CD4-positive, alpha-beta T cell treated with Interleukin-21 for 1 hour (primary cell): ENCODE measurements around the gene SLC5A10.

ENCODE experiments used
- DNase-seq: peaks from one replicate; pipeline ENCODE4 v3.0.0-alpha.2; 2020

The SLC5A10 gene

DNA sequence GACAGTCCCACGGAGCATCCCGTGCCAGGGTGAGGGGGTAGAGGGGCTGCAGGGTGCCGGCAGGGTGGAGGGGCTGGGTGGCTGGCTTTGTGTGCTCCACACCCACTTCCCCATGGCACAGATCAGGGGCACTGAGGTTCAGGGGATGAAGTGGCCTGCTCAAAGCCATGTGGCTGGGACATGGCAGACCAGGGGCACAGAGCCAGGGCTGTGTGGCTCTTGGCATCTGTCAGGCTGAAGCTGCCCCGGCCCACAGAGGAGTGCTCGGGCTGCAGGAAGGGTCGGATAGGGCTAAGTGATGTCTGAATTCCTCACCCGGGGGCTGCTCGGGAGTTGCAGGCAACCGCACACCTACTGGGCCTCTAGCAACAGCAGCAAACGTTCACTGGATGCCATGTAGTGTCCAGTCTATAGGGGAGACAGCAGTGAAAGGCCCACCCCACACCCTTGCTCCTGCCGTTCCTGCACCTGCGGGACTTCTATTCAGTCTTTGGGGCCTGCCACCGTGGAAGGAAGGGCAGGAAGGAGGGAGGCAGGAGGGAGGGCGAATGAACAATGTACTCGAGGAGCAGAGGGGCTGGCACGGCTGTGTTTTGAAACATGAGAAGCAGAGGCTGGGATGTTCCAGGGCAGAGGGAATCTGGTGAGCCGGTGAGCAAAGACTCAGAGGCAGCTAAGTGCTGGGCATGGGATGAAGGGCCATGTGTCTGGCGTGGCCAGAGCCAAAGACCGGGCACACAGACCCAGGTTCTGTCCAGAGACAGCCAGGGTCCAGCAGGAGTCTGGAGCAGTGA, 15.1 kb downstream of the SLC5A10 start:
- no peak for DNase-seq

GRCh38 chr17:18967916-18968315, 16.0 kb downstream of the SLC5A10 start:
- DNase-seq = no peak

GRCh38 chr17:18968345-18968744, 16.4 kb downstream of the SLC5A10 start:
- DNase-seq = no peak

DNA sequence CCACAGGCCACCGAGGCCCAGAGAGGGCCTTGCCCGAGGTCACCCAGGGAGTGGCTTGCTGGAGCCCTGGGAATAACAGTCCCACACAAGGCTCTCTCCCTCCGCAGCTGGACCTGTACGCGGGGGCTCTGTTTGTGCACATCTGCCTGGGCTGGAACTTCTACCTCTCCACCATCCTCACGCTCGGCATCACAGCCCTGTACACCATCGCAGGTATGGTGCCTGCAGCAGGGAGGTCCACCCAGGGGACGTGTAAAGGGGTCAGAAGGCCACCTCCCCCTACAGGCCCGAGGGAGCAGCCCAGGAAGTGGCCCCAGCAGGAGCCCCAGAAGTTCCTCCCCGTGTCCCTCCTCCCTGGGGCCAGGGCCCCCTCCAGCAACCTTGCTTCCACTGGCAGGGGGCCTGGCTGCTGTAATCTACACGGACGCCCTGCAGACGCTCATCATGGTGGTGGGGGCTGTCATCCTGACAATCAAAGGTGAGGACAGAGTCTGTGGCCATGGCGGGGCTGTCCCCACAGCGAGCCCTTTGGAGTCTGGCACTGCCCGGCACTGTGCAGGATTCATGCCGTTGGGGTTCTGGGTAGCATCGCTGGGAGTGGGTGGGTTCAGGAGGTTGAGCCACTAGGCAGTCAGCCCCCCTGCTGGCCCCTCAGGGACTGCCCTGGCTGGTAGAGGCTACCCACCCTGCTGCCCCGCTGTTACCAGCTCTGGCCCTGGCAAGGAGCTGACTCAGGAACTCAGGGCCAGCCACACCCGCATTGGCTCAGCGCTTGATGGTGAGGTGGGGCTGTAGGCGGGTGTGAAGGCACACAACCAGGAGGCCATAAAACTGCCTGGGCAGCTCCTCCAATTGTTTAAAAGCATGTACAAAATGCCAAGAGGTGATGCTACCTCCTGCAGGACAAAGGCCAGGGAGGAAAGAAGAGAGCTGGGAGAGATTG, 17.3 kb downstream of the SLC5A10 start:
- no peak for DNase-seq

- DNase-seq = no peak
These were observed 18.9 kb downstream of the SLC5A10 start for GRCh38 chr17:18970582-18971480.

DNA sequence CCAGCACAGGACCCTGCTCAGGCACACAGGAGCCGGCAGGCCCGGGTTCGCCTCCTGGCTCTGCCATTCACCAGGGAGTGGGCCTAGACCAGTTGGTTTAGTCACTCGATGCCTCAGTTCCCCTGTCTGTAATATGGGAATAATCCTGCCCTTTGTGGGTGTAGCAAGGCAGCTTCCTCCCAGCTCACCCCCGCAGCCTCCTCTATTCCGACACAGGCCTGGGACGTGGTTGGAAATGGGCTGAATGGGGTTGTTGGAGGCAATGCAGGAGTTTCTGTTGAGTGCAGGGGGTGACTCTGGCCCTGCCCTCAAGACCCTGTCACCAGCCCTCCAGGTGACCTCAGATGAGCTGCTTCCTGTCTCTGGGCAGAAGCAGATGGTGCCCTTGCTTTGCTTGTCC, 19.8 kb downstream of the SLC5A10 start:
- no peak for DNase-seq

DNA sequence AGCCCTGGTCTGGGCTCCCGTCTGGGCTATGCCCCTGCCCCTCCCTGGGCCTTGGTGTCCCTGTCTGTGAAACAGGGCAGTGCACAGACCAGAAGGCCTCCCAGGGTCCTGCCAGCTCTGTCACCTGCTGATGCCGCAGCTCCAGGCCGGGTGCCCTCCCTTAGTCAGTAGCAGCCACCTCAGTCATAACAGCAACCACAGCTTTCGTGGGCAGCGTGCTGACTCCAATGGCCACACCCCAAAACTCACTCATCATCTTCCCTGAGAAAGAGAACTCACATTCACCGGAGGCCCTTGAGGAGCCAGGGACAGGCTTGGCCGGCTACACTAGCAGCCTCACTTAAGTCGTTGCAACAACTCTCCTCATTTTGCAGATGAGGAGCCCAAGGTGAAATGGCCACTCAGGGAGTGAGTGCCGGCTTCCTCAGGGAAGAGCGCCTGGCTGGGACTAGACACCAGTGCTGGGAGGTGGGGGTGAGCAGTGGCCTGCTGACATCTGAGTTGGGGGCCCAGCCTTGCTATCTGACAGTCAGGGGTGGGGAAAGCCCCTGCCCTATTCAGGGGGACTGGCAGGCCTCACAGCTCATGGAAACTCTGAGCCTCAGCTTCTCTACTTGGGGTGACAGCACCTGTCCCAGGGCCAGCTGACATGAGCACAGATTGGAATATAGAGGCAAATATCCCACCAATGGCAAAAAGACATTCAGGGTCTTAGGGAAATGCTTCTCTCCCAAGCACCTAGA, 22.6 kb downstream of the SLC5A10 start:
- no peak for DNase-seq

GRCh38 chr17:18975597-18975996, 23.6 kb downstream of the SLC5A10 start:
- no peak for DNase-seq

DNA sequence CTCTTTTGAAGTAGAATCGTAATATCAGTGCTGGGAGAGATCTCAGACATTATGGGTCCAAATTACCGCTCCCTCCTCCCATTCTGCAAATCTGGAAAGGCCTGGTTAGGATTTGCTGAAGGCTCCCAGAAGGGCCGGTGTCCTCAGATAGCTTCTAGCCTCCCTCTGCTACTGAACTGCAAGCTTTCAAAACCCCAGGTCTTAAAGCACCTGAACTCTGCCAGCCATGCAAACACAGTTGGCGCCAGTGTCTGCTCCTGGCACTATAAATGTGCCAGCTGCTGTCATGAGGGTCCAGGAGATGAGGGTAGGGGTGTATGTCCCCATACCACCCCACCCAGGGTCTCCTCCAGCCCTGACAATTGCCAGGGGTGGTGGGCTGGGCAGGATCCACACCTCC, 24.2 kb downstream of the SLC5A10 start:
- DNase-seq = no peak

- DNase-seq = no peak
These were observed 25.1 kb downstream of the SLC5A10 start for GRCh38 chr17:18977021-18977420.

DNA sequence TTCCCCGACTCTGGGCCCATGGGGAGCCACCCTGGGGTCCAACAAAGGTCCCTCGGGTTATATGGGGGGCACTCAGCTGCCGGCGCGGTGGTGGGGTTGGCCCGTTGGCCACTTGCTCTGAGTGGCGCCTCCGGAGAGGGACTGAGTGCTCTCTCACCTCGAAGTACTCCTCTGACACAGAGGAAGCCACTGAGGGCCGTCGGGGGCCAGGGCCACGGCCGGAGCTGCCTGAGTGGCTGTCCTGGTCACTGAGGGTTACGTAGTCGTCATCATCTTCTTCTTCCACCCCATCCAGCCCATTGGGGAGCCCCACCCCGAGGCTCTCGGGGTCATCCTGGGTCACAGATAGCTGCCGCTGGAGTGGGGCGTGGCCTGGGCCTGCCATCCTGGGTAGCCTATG, 25.7 kb downstream of the SLC5A10 start:
- DNase-seq = no peak

DNA sequence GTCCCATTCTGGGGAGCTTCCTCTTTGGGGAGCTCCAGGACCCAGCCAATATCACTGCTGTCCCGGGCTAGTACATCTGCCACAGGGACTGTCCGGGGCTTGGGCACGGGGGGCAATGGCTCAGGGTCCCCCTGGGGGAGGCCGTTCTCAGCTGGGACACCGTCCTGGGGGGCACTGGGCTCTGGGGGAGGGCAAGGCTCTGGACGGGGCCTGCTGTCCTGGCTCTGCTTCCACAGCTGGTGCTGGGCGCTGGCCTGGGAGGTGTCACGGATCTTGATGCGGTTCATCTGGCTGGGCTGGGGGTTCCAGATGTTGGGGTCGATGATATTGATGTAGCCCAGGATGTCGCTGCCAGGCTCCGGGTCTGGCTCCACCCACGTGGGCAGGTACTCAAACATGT, 26.1 kb downstream of the SLC5A10 start:
- DNase-seq = no peak

DNA sequence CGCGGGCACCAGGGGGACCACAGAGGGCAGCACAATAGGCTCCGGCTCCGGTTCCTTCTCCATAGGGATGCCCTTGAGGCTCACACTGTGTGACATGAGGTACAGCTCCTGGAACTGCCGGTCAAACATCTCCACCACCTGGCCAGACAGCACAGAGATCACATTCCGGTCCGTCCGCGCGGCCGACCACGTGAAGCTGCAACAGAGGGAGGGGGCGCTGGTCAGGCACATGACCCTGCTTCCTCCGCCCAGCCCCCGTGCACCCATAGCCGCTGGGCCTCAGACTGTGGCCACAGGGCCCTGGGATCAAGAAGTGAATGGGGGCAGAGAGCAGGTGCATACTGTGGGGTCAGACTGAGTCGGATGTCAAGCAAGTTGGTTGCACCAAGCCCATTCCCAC, 26.7 kb downstream of the SLC5A10 start:
- DNase-seq = no peak

- DNase-seq = no peak
These were observed 28.8 kb downstream of the SLC5A10 start for GRCh38 chr17:18980682-18981334.

DNA sequence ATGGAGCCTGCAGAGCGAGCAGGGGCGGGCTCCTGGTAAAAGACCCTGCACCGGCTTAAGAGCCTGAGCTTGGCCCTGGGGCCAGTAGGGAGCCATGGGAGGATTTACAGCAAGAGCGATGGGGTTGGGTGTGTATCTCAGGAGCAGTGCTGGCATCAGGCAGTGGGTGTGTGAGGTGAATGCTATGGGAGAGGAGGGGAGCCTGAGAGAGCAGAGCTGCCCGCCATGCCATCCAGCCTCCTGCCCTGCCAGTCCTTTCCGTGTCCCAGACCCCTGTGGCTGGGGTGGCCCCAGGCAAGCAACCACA, 29.3 kb downstream of the SLC5A10 start:
- DNase-seq = no peak

GRCh38 chr17:18981642-18982424, 29.9 kb downstream of the SLC5A10 start:
- DNase-seq = no peak

DNA sequence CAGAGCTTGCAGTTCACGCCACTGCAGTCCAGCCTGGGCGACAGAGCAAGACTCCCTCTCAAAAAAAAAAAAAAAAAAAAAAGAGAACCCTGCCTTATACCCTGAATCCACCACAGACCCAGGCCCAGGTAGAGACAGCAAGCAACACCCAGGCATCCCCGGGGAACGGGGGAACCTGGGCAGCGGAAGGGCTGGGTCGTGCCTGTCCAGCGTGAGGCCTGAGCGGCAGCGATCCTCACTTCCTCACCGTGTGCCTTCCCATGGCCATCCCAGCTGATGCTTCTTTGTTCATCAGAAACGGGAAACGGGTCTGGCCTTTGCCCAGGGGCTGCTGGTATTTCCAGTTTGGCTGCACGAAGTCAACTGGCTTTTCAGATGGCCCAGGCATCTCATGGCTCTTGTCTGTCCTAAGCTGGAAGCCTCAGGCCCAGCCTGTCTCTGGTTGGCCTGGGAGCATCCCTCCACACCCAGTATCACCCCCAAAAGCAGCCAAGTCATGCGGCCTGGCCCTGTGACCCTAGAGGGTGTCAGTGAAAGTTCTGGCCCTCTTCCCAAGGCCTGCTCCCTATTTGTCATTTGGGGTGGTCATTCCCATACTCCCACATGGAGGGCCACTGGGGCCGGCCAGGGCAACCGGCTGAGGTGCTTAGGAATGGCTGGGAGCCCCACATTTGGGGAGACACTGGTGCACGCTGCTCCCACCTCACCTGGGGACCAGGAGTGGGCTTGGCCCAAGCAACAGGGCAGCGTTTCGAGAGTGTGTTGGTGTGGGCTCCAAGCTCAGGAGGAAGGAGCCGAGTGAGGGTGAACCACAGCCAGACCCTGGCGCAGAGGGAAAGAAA, 32.5 kb downstream of the SLC5A10 start:
- DNase-seq = no peak

DNA sequence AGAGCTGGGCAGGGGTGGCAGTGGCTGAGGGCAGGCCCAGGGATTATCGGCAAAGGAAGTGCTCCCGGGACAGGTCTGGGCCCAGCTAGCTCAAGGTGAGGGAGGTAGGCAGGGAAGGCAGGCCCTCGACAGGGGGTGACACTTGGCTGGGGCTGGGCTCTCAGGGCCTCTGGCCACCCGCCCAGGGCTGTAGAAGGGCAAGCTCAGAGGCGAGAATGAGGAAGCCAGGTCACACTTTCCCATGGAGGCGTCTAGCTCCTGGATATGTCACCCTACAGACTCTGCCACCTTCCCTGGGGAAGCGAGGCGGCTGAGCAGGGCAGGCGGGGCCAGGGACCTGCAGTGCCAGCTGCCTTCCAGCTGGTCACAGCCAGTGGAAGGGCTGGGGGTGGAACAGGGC, 33.5 kb downstream of the SLC5A10 start:
- no peak for DNase-seq

- no peak for DNase-seq
These were observed 34.7 kb downstream of the SLC5A10 start for GRCh38 chr17:18986541-18987229.

GRCh38 chr17:18987230-18987610, 35.3 kb downstream of the SLC5A10 start:
- no peak for DNase-seq
